ENCODE measurements around the gene CALCOCO1.

GRCh38 chr12:53664936-53665335 lies 62.3 kb downstream of the CALCOCO1 start:
- no peak for TF ChIP-seq GABPB1 (CRISPR knock-in tag; IDR thresholded peaks at IDR 0.05)
- TF ChIP-seq JUN (CRISPR knock-in tag; IDR thresholded peaks at IDR 0.05) = no peak
- no peak for TF ChIP-seq NFE2L1 (CRISPR knock-in tag; IDR thresholded peaks at IDR 0.05)
- TF ChIP-seq FOXP1 (CRISPR knock-in tag; IDR thresholded peaks at IDR 0.05; ENCODE audit: borderline replicate concordance) = no peak
- TF ChIP-seq ZMAT4 (CRISPR knock-in tag; IDR thresholded peaks at IDR 0.05) = no peak
- no peak for TF ChIP-seq CTCF (IDR thresholded peaks at IDR 0.05)
- TF ChIP-seq SP1 (CRISPR knock-in tag; conservative IDR thresholded peaks at IDR 0.05) = no peak
- TF ChIP-seq ATF1 (CRISPR knock-in tag; IDR thresholded peaks at IDR 0.05) = no peak
- no peak for TF ChIP-seq SMAD3 (CRISPR knock-in tag; IDR thresholded peaks at IDR 0.05; ENCODE audit: borderline replicate concordance)
- TF ChIP-seq MLX (CRISPR knock-in tag; IDR thresholded peaks at IDR 0.05) = no peak
- TF ChIP-seq ZNF425 (CRISPR knock-in tag; conservative IDR thresholded peaks at IDR 0.05) = no peak

Data from WTC11 (cell line).